Stimulated activated CD8-positive, alpha-beta memory T cell treated with anti-CD3 and anti-CD28 coated beads, Interleukin-4, amount 100 ng/mL, for 1 hour (primary cell): ENCODE results near the gene LYPD6B.

Experiments
- DNase-seq, 2 donors: peaks; one replicate each; pipeline ENCODE4 v3.0.0-alpha.2; 2020; ENCODE audit warnings: low read depth in 2 of 2, low spot score in 1 of 2

The LYPD6B gene

DNA sequence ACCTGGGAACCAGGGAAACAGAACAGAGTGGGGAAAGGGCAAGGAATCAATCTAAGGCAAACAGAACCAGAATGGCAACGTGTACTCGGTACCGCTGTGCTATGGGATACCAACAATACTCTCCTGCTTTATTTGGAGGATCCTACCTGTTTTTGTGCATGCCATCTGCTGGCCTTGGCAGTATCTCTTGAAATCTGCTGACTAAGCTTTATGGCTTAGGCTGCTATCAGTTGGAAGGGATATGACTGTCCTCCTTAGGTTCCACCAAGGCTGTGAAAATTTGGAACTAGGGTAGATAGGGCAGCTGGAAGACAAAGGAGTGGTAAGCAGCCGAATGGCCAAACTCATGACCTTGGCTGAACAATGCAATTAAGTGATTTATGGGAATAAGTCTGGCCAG lies 220.6 kb downstream of the LYPD6B start:
- DNase-seq: no peak

DNA sequence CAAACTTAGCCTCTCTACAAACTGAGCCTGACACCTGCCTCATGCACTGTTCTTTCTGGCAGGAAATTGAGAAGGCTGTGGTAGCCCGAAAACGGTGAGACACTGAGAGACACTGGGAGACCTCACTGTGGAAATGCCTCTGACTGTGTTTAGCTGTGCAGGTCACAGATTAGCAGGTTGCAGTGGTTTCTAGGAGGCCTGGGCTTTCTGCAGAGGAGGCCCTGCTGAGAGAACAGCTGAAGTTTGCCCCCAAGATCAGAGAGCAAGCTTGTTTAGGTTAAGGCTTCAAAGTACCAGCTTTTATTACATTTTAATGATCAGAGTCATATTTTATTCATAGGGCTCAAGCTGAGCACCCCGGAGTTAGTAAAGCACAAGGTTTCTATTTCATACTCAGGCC lies 223.2 kb downstream of the LYPD6B start:
- no peak for DNase-seq
